ENCODE measurements around the gene DHODH. TPM values are rescaled to one million over a fixed set of nuclear protein-coding genes. Genes with fewer than 3 reads are reported as not detected.

DHODH gene
- total and polyA plus RNA-seq, 4 donors = 14.4 to 150 (median 79.4) TPM

- no peaks in the 10 kb centered on the region for H3K9me3 ChIP-seq (ENCODE audit: control insufficient read depth in 4 of 4, low read length in 3 of 4)
- 98% methylated on average over 10 of the region's 10 CpGs for WGBS
- H3K9ac ChIP-seq (ENCODE audit: low read depth in 1 of 2, low read length in 2 of 2) = no peak overlapping the region
- no peak overlapping the region for H3K4me3 ChIP-seq (ENCODE audit: low read depth in 1 of 3, low read length in 3 of 3)
- H3K4me1 ChIP-seq (ENCODE audit: control insufficient read depth in 4 of 4, insufficient read depth in 4 of 4, low read length in 3 of 4) = peaks cover 2 to 24% (median 14%) of the 10 kb centered on the region in 4 donors
- H3K27ac ChIP-seq (ENCODE audit: low read depth in 1 of 2, low read length in 2 of 2) = no peak overlapping the region
- TF ChIP-seq YY1 (IDR thresholded peaks at IDR 0.05) (no peak), NR2F2 (IDR thresholded peaks at IDR 0.05) (no peak), REST (IDR thresholded peaks at IDR 0.05) (no peak)
- H3K36me3 ChIP-seq (ENCODE audit: control insufficient read depth in 4 of 4, insufficient read depth in 3 of 4, low read depth in 1 of 4, low read length in 3 of 4) = no peaks in the 10 kb centered on the region
- DNase-seq (ENCODE audit: low spot score) = no peak
- no peaks in the 10 kb centered on the region for H3K27me3 ChIP-seq (ENCODE audit: control insufficient read depth in 4 of 4, insufficient read depth in 4 of 4, low read length in 3 of 4)
Measured at GRCh38 chr16:72009779-72010178, 1.2 kb downstream of the DHODH start.

DNA sequence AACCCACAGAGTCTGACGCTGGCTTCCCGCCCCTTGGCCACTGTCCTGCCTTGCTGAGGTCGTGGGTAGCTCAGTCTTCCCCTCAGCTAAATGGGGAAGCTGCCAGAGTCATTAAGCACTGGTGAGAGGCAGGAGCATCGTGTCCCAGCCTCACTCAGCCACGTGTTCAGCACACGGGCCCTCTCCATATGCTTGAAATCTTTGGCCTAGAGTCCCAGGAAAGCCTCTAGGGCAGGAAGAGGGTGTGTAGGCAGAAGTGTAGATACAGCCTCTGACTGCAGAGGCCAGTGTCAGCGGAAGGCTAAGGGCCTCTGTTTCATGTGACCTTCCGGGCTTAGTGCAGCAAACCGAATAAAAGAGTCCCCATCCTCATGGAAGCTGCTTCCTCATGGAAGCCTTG is 4.1 kb downstream of the DHODH start:
- no peak overlapping the region for H3K9ac ChIP-seq (ENCODE audit: low read depth in 1 of 2, low read length in 2 of 2)
- TF ChIP-seq HNF4G (IDR thresholded peaks at IDR 0.05) (no peak), MAX (IDR thresholded peaks at IDR 0.05) (peak; percentile 60)
- DNase-seq (ENCODE audit: low spot score) = no peak
- peak overlapping the region; percentile 60 to 97 (median 61) for H3K4me3 ChIP-seq (ENCODE audit: low read depth in 1 of 3, low read length in 3 of 3)
- peaks cover 0 to 3% (median 0%) of the 10 kb centered on the region in 4 donors for H3K36me3 ChIP-seq (ENCODE audit: control insufficient read depth in 4 of 4, insufficient read depth in 3 of 4, low read depth in 1 of 4, low read length in 3 of 4)
- 64% methylated on average over 9 of the region's 9 CpGs for WGBS
- H3K27me3 ChIP-seq (ENCODE audit: control insufficient read depth in 4 of 4, insufficient read depth in 4 of 4, low read length in 3 of 4) = no peaks in the 10 kb centered on the region
- H3K27ac ChIP-seq (ENCODE audit: low read depth in 1 of 2, low read length in 2 of 2) = peak overlapping the region; percentile 86 to 88
- no peaks in the 10 kb centered on the region for H3K9me3 ChIP-seq (ENCODE audit: control insufficient read depth in 4 of 4, low read length in 3 of 4)
- peaks cover 2 to 32% (median 14%) of the 10 kb centered on the region in 4 donors for H3K4me1 ChIP-seq (ENCODE audit: control insufficient read depth in 4 of 4, insufficient read depth in 4 of 4, low read length in 3 of 4)

GRCh38 chr16:72013389-72013788 is 4.8 kb downstream of the DHODH start:
- H3K9me3 ChIP-seq (ENCODE audit: control insufficient read depth in 4 of 4, low read length in 3 of 4) = no peaks in the 10 kb centered on the region
- 16% methylated on average over 5 of the region's 5 CpGs for WGBS
- H3K27ac ChIP-seq (ENCODE audit: low read depth in 1 of 2, low read length in 2 of 2) = peak overlapping the region; percentile 86 to 88
- peak; percentile 56 for DNase-seq (ENCODE audit: low spot score)
- H3K9ac ChIP-seq (ENCODE audit: low read depth in 1 of 2, low read length in 2 of 2) = peak overlapping the region; percentile 55 to 93
- TF ChIP-seq JUND (IDR thresholded peaks at IDR 0.05) (peak in 1 of 2 donors; percentile 30), HNF4A (conservative IDR thresholded peaks at IDR 0.05) (peak in 1 of 2 donors; percentile 22), RXRA (IDR thresholded peaks at IDR 0.05) (peak in 1 of 2 donors; percentile 26), ZBTB33 (IDR thresholded peaks at IDR 0.05) (no peak), TAF1 (conservative IDR thresholded peaks at IDR 0.05) (no peak), MAX (IDR thresholded peaks at IDR 0.05) (peak; percentile 45)
- H3K4me3 ChIP-seq (ENCODE audit: low read depth in 1 of 3, low read length in 3 of 3) = peak overlapping the region; percentile 61 to 97 (median 95)
- no peaks in the 10 kb centered on the region for H3K27me3 ChIP-seq (ENCODE audit: control insufficient read depth in 4 of 4, insufficient read depth in 4 of 4, low read length in 3 of 4)
- H3K4me1 ChIP-seq (ENCODE audit: control insufficient read depth in 4 of 4, insufficient read depth in 4 of 4, low read length in 3 of 4) = peaks cover 7 to 40% (median 19%) of the 10 kb centered on the region in 4 donors
- H3K36me3 ChIP-seq (ENCODE audit: control insufficient read depth in 4 of 4, insufficient read depth in 3 of 4, low read depth in 1 of 4, low read length in 3 of 4) = peaks cover 0 to 3% (median 2%) of the 10 kb centered on the region in 4 donors

All from liver (tissue), 9 donors.